MM.1S (cell line): Measurements from ENCODE around the gene RHOH.

Experiments used
- CTCF ChIP-seq: fragments of 300-600 bp; sonication (generic); IDR thresholded peaks from 2 replicates; pipeline ENCODE4 v1.5.1; 2016; ENCODE audit warnings: antibody characterized with exemption, low read length, mixed read lengths
- EZH2phosphoT487 ChIP-seq: fragments of 300-600 bp; sonication (generic); IDR thresholded peaks from 2 replicates; pipeline ENCODE4 v1.6.1; 2018; ENCODE audit warnings: antibody characterized with exemption, low read length

GRCh38 chr4:40170588-40170987 is 26.2 kb upstream of the RHOH start:
- TF ChIP-seq CTCF (no peak), EZH2phosphoT487 (no peak)
